ENCODE data around the gene AFP.

Gene AFP

DNA sequence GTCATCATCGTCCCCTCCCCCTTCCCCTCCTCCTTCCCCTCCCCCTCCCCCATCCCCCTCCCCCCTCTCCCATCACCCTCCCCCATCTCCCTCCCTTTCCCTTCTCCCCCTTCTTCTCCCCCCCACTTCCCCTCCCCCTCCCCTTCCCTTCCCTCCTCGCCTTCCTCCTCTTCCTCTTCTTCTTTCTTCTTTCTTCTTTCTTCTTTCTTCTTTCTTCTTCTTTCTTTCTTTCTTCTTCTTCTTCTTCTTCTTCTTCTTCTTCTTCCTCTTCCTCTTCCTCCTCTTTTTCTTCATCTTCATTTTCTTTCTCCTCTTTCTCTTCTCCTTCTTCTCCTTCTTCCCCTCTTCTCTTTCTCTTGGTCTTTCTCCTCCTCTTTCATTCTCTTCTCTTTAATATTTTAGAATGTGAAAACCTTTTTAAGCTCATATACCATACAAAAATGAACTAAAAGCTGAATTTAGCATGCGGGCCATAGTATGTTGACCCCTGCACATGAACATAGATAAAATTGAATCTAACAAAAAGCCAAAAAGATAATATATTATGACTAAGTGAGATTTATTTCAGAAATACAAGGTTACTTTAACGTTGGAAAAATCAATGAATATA, 25.0 kb downstream of the AFP start:
- no peak for DNase-seq (ENCODE audit: low spot score)

DNA sequence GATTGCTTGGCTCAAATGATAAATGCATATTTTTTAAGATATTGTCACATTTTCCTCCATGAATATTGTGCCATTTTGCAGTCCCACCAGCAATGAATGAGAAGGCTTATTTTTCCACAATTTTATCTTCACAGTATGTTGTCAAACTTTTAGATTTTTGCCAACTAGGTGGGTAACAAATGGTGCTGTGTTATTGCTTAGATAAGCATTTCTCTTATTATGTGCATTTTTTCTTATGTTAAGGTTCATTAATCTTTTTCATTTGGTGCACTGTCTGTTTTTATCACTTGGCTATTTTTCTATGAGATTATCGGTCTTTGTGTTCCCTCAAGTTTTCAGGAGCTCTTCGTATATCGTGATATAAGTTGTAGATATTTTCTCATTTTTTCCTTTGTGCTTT, 32.1 kb downstream of the AFP start:
- no peak for DNase-seq (ENCODE audit: low spot score)

DNA sequence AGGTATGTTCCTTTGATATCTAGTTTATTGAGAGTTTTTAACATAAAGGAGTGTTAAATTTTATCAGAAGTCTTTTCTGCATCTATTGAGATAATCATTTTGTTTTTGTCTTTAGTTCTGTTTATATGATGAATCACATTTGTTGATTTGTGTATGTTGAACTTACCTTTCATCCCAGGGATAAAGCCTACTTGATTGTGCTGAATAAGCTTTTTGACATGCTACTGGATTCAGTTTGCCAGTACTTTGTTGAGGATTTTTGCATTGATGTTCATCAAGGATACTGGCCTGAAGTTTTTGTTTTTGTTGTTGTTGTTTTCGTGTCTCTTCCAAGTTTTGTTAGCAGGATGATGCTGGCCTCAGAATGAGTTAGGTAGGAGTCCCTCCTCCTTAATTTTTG, 34.7 kb downstream of the AFP start:
- no peak for DNase-seq (ENCODE audit: low spot score)

DNA sequence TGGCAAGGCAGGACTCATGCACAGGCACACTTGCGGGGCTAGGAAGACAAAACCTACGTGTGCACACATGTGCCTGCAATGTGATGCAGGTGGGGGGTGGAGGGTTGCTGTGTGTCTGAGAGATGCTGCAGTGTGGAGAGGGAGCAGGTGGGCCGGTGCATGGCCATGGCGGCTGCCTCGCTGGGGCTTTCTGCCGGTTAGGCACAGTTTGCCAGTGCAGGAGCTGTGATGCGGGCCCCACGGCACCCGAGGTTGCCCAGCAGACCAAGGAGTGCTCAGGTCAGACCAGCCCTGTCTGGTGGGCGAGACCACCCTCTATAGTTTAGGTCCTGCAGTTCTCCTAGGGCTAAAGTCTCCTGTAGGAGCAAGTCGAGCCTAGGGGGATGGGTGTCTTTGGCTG, 41.2 kb downstream of the AFP start:
- no peak for DNase-seq (ENCODE audit: low spot score)

DNA sequence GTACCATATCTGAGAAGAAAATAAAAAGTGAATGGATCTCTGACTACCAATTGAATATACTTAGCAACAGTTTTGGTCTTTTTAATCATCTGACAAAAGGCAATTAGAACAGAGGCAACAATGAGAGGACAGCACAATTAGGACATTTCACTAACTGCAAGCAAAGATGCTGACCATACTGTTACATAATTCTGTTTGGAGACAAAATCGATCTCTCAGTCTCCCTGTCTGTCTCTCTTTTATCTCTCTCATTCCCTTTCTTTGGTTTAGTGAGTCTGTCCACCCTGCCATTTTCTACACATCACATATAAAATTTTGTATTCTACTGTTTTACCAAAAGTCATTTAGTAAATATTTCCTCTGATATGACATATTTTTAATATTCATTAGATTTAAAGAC, 43.3 kb downstream of the AFP start:
- no peak for DNase-seq (ENCODE audit: low spot score)

DNA sequence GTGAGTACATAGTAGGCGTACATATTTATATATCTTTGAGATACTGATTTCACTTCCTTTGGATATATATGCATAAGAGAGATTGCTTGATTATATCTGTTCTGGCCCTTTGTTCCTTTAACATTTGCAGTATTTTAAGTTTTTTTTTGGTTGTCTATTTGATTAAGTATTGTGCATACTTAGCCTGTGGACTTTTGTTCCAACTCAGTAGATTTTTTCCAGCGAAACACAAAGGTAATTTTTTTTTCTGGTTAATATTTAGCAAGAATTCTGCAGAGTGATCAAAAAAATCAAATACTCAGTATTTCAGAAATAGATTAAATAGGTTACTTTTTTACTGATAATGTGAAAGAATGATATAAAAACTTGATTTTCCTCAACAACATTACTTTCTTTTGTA, 45.3 kb downstream of the AFP start, which contains the start of gene AFM:
Gene AFM, plus strand, starts transcription at position 388 of the 400 bp plus-strand sequence. CDS start 31 bp downstream, outside the sequence.
- no peak for DNase-seq (ENCODE audit: low spot score)

DNA sequence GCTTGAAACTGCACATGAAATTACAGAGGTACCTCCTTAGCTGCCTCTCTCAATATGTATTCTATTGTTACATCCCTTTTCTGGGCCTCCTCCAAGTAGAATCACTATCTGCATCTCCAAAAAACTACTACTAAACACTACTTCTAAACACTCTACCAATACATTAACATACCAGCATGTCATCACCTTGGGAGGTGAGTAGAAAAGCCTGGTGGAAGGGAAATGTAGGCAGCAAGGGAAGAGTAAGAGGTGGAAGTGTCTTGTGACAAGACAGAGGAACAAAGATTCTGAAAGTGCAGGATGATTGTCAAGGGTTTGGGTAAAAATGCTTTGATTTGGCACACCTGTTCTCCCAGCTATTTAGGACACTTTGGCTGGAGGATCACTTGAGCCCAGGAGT, 49.1 kb downstream of the AFP start:
- no peak for DNase-seq (ENCODE audit: low spot score)

DNA sequence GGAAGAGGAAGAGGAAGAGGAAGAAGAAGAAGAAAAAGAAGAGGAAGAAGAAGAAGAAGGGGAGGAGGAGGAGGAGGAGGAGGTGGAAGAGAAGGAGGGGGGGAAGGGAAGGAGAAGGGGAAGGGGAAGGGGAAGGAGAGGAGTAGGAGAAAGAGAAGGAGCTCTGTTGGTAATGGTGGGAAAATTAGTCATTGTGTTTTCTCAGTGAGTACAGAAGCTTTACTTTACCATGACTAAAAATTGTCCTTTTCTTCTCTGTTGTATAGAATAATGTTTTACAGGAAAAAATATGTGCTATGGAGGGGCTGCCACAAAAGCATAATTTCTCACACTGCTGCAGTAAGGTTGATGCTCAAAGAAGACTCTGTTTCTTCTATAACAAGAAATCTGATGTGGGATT, 49.6 kb downstream of the AFP start:
- no peak for DNase-seq (ENCODE audit: low spot score)

DNA sequence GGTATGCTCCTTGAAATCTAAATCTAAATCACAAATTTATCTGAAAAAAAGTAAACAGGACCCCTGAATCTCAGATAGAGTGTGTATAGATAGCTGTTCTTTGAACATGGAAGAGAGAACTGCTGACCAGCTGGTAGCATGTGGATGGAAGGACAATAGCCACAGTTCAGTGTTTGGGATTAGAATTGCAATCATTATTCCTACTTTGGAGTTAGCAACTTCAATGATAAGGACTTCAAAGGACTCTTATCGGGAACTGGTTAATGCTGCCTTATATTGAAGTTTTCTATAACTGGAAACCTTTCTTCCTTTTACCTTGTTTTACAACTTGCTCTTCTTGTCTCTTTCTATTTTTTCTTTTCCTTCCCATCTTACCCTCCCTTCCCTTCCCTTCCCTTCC, 50.5 kb downstream of the AFP start:
- no peak for DNase-seq (ENCODE audit: low spot score)

DNA sequence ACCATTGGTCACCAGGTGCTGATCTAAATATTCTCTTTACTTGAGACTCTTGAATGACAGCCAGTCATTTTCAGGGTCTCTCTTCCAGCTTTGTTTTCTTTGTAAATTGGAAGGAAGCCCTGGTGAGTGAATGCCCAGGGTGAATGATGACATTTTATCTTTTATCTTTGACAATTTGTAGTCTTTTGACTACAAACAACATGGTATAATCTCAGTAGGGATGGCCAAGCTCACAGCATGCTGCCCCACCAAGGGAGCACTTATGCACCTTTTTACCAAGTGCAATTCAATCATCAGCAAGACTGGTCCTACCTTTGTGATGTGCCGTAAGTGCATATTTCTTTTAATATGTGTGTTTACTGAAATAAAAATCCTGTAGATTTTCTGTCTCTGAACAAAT, 51.2 kb downstream of the AFP start:
- DNase-seq (ENCODE audit: low spot score), result no peak

DNA sequence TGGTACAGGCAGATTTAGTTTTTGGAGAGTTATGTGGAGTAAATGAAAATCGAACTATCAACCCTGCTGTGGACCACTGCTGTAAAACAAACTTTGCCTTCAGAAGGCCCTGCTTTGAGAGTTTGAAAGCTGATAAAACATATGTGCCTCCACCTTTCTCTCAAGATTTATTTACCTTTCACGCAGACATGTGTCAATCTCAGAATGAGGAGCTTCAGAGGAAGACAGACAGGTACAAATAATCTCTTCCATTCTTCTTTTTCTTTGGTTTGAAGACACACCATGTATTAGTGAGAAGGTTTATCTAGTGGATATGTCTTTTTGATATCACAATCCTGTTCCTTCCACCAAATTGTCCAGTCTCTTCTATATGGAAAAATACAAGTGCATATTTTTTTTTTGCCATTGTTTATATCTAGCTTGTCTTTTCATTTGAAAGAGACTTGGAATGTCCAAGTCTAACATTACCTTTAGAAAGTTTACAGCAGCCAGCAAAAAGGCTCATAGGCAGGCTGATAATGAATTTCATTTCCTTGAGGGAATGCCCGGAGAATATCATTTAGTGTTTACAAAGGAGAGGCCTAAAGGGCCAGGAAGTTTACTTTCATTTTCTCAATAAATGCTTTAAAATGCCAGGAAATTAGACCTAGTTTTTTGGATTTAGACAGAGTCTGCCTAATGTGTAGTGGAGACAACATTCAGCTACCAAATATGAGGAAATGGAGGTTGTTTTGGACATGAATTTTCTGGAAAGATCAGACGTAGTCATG, 64.2 kb downstream of the AFP start:
- no peak for DNase-seq (ENCODE audit: low spot score)

DNA sequence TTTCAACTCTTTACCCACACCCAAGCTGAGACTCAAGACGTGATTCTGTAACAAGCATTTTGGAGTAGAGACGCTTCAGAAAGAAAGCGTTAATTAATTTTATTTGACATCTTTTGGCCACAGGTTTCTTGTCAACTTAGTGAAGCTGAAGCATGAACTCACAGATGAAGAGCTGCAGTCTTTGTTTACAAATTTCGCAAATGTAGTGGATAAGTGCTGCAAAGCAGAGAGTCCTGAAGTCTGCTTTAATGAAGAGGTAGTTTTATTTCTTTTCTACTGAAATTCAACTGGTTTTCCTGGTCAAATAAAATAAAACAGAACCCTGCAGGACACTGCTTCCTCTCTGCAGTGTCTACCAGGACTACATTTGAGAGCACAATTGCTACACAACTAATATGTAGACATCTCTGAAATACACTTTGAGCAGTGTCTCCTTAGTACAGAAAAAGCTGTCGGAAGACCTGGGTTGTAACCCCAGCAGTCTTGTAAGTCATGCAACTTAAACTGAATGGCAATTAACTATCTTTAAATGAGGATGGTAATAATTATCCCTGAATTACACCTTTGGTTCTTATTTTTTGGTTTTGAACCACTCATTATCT, 65.7 kb downstream of the AFP start:
- DNase-seq (ENCODE audit: low spot score), result no peak

DNA sequence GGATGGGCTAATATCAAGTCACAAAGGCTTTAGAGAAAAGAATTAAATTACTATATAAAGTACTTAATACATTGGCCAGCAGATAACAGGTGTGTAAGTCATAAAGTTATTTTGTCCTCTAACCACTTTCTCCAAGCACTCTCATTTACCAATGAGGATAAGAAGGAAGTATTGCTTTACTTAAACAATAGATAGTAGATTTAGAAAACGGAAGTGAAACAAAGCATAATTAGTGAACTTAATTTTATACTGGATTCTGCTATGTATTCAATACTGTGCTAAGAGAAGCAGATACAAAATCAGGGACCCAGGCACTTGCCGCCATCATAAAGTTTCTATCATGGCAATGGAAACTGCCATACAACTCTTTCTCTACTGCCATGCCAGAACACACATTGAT, 69.5 kb downstream of the AFP start:
- DNase-seq (ENCODE audit: low spot score), result no peak
